Stimulated activated effector memory CD8-positive, alpha-beta T cell treated with anti-CD3 and anti-CD28 coated beads, Interleukin-12 subunit alpha, Interleukin-12 subunit beta, amount 100 ng/mL, for 72 hours (primary cell): ENCODE data around the gene FRMD4A.
"Not testable (repeated sequence)": the region's sequence is repeated elsewhere in the genome, so short reads cannot be mapped to it uniquely, and the experiment has no call there.

ENCODE experiments used
- ATAC-seq: fragments of 150-1000 bp; cut with Tn5 transposase; 2 replicates; pipeline ENCODE4 v1.10.0; 2021
- DNase-seq, 2 donors: peaks; one replicate each; pipeline ENCODE4 v3.0.0; 2021 to 2022; ENCODE audit warnings: low spot score in 2 of 2
- H3K27ac Mint-ChIP-seq: one replicate; pipeline ENCODE4 v1.8.0; 2022; ENCODE audit warnings: mild to moderate bottlenecking, mixed read lengths
- H3K36me3 Mint-ChIP-seq: one replicate; pipeline ENCODE4 v1.8.0; 2022; ENCODE audit warnings: mild to moderate bottlenecking, mixed read lengths
- H3K4me1 Mint-ChIP-seq: one replicate; pipeline ENCODE4 v1.8.0; 2022; ENCODE audit warnings: mixed read lengths
- H3K4me3 Mint-ChIP-seq: one replicate; pipeline ENCODE4 v1.8.0; 2022; ENCODE audit warnings: mild to moderate bottlenecking, mixed read lengths
- H3K9me3 Mint-ChIP-seq: one replicate; pipeline ENCODE4 v1.8.0; 2022; ENCODE audit warnings: mixed read lengths

The FRMD4A gene

GRCh38 chr10:13716081-13717071 lies 614.3 kb downstream of the FRMD4A start:
- ATAC-seq = no peak

GRCh38 chr10:13715596-13715995 lies 615.1 kb downstream of the FRMD4A start:
- not testable (repeated sequence) for H3K4me3 Mint-ChIP-seq, ATAC-seq, H3K9me3 Mint-ChIP-seq, H3K27ac Mint-ChIP-seq, DNase-seq, H3K36me3 Mint-ChIP-seq
- H3K4me1 Mint-ChIP-seq = peaks cover 14% of the 10 kb centered on the region

More at GRCh38 chr10:13716081-13717071, 614.3 kb downstream of the FRMD4A start:
- DNase-seq = no peak
- Mint-ChIP-seq H3K27ac (no peak overlapping the region), H3K4me1 (peaks cover 14% of the 10 kb centered on the region), H3K9me3 (no peaks in the 10 kb centered on the region), H3K4me3 (no peak overlapping the region), H3K36me3 (no peaks in the 10 kb centered on the region)

- Mint-ChIP-seq H3K9me3 (no peaks in the 10 kb centered on the region), H3K4me1 (peaks cover 14% of the 10 kb centered on the region), H3K36me3 (no peaks in the 10 kb centered on the region), H3K4me3 (no peak overlapping the region), H3K27ac (no peak overlapping the region)
- no peak for DNase-seq
- ATAC-seq = no peak
Observed at GRCh38 chr10:13715100-13715499, 615.6 kb downstream of the FRMD4A start.

- Mint-ChIP-seq H3K4me3 (no peak overlapping the region), H3K4me1 (peaks cover 18% of the 10 kb centered on the region), H3K9me3 (no peaks in the 10 kb centered on the region), H3K27ac (peak overlapping the region; percentile 29), H3K36me3 (no peaks in the 10 kb centered on the region)
- DNase-seq = peak in 1 of 2 donors; percentile 55
- ATAC-seq = peak; percentile 87
Observed at GRCh38 chr10:13712837-13713581, 617.7 kb downstream of the FRMD4A start.

GRCh38 chr10:13712476-13712836 lies 618.3 kb downstream of the FRMD4A start:
- Mint-ChIP-seq H3K4me3 (no peak overlapping the region), H3K9me3 (no peaks in the 10 kb centered on the region), H3K36me3 (no peaks in the 10 kb centered on the region), H3K4me1 (peaks cover 24% of the 10 kb centered on the region), H3K27ac (peak overlapping the region; percentile 29)
- DNase-seq (no peak), ATAC-seq (no peak)

- DNase-seq = no peak
- no peak overlapping the region for H3K4me3 Mint-ChIP-seq
- no peaks in the 10 kb centered on the region for H3K9me3 Mint-ChIP-seq
- no peak for ATAC-seq
- no peaks in the 10 kb centered on the region for H3K36me3 Mint-ChIP-seq
- H3K27ac Mint-ChIP-seq = no peak overlapping the region
- peaks cover 33% of the 10 kb centered on the region for H3K4me1 Mint-ChIP-seq
Observed at GRCh38 chr10:13711291-13711690, 619.4 kb downstream of the FRMD4A start.

GRCh38 chr10:13709931-13710650 lies 620.6 kb downstream of the FRMD4A start:
- no peaks in the 10 kb centered on the region for H3K36me3 Mint-ChIP-seq
- no peak for DNase-seq
- ATAC-seq = no peak
- H3K4me3 Mint-ChIP-seq = no peak overlapping the region
- H3K9me3 Mint-ChIP-seq = no peaks in the 10 kb centered on the region
- no peak overlapping the region for H3K27ac Mint-ChIP-seq
- peaks cover 33% of the 10 kb centered on the region for H3K4me1 Mint-ChIP-seq

- DNase-seq = no peak
- no peaks in the 10 kb centered on the region for H3K9me3 Mint-ChIP-seq
- no peaks in the 10 kb centered on the region for H3K36me3 Mint-ChIP-seq
- no peak for ATAC-seq
- H3K4me3 Mint-ChIP-seq = peak overlapping the region; percentile 42
- no peak overlapping the region for H3K27ac Mint-ChIP-seq
- H3K4me1 Mint-ChIP-seq = peaks cover 33% of the 10 kb centered on the region
Observed at GRCh38 chr10:13708256-13708990, 622.3 kb downstream of the FRMD4A start.

GRCh38 chr10:13707156-13707881 lies 623.4 kb downstream of the FRMD4A start:
- Mint-ChIP-seq H3K27ac (no peak overlapping the region), H3K4me1 (peaks cover 22% of the 10 kb centered on the region), H3K9me3 (no peaks in the 10 kb centered on the region), H3K4me3 (peak overlapping the region; percentile 42), H3K36me3 (no peaks in the 10 kb centered on the region)
- ATAC-seq (peak; percentile 54), DNase-seq (no peak)

- H3K36me3 Mint-ChIP-seq = no peaks in the 10 kb centered on the region
- peak overlapping the region; percentile 42 for H3K4me3 Mint-ChIP-seq
- H3K9me3 Mint-ChIP-seq = no peaks in the 10 kb centered on the region
- H3K4me1 Mint-ChIP-seq = peaks cover 18% of the 10 kb centered on the region
- no peak for DNase-seq
- ATAC-seq = no peak
- no peak overlapping the region for H3K27ac Mint-ChIP-seq
Observed at GRCh38 chr10:13706604-13707003, 624.1 kb downstream of the FRMD4A start.

GRCh38 chr10:13706175-13706574 lies 624.5 kb downstream of the FRMD4A start:
- DNase-seq = no peak
- Mint-ChIP-seq H3K9me3 (no peaks in the 10 kb centered on the region), H3K36me3 (no peaks in the 10 kb centered on the region), H3K27ac (no peak overlapping the region), H3K4me3 (no peak overlapping the region), H3K4me1 (peaks cover 18% of the 10 kb centered on the region)
- no peak for ATAC-seq

- Mint-ChIP-seq H3K27ac (no peak overlapping the region), H3K4me1 (peaks cover 18% of the 10 kb centered on the region), H3K36me3 (no peaks in the 10 kb centered on the region), H3K4me3 (no peak overlapping the region), H3K9me3 (no peaks in the 10 kb centered on the region)
- no peak for DNase-seq
- ATAC-seq = no peak
Observed at GRCh38 chr10:13705526-13706174, 625.1 kb downstream of the FRMD4A start.

GRCh38 chr10:13704964-13705363 lies 625.8 kb downstream of the FRMD4A start:
- H3K36me3 Mint-ChIP-seq = no peaks in the 10 kb centered on the region
- H3K9me3 Mint-ChIP-seq = no peaks in the 10 kb centered on the region
- H3K27ac Mint-ChIP-seq = no peak overlapping the region
- no peak overlapping the region for H3K4me3 Mint-ChIP-seq
- no peak for DNase-seq
- ATAC-seq = no peak
- H3K4me1 Mint-ChIP-seq = peaks cover 18% of the 10 kb centered on the region
